DOHH2 (cell line): ENCODE results near the gene FABP3.

Experiments
- H3F3A ChIP-seq: fragments of 200-600 bp; sonication (generic), shearing (Covaris generic); 2 replicates; pipeline ENCODE4 v1.6.0; 2016; ENCODE audit warnings: antibody characterized with exemption, mild to moderate bottlenecking; ENCODE audit not compliant: control insufficient read depth, insufficient read depth
- H3K27ac ChIP-seq: fragments of 200-600 bp; sonication (generic); 2 replicates; pipeline ENCODE4 v1.5.1; 2014; ENCODE audit warnings: low read depth, mild to moderate bottlenecking, low read length, moderate library complexity
- H3K27me3 ChIP-seq: fragments of 200-600 bp; sonication (generic); 2 replicates; pipeline ENCODE4 v1.6.1; 2014; ENCODE audit warnings: mild to moderate bottlenecking, low read length, mixed read lengths; ENCODE audit not compliant: control insufficient read depth
- H3K36me3 ChIP-seq: fragments of 200-600 bp; sonication (generic); 2 replicates; pipeline ENCODE4 v1.6.1; 2014; ENCODE audit warnings: mild to moderate bottlenecking, low read length, moderate library complexity, mixed read lengths; ENCODE audit not compliant: control insufficient read depth
- H3K4me1 ChIP-seq: fragments of 200-600 bp; sonication (generic); 2 replicates; pipeline ENCODE4 v1.6.1; 2014; ENCODE audit warnings: mild to moderate bottlenecking, low read length, mixed read lengths; ENCODE audit not compliant: control insufficient read depth
- H3K4me2 ChIP-seq: fragments of 200-600 bp; sonication (generic); 2 replicates; pipeline ENCODE4 v1.6.0; 2014; ENCODE audit warnings: mild to moderate bottlenecking, low read length, moderate library complexity
- H3K4me3 ChIP-seq: fragments of 200-600 bp; sonication (generic); 2 replicates; pipeline ENCODE4 v1.5.1; 2014; ENCODE audit warnings: mild to moderate bottlenecking, low read length, mixed read lengths
- H3K79me2 ChIP-seq: fragments of 200-600 bp; sonication (generic); 2 replicates; pipeline ENCODE4 v1.6.1; 2014; ENCODE audit warnings: mild to moderate bottlenecking, low read length, mixed read lengths; ENCODE audit not compliant: control insufficient read depth
- H3K9me2 ChIP-seq: fragments of 200-600 bp; sonication (generic); replicated peaks from 2 replicates; pipeline ENCODE4 v1.6.1; 2014; ENCODE audit warnings: mild to moderate bottlenecking, low read length, mixed read lengths; ENCODE audit not compliant: control insufficient read depth
- H3K9me3 ChIP-seq: fragments of 200-600 bp; sonication (generic); 2 replicates; pipeline ENCODE4 v1.6.1; 2014; ENCODE audit warnings: antibody characterized with exemption, low read length, mixed read lengths; ENCODE audit not compliant: control insufficient read depth, insufficient read depth
- H4K20me1 ChIP-seq: fragments of 200-600 bp; sonication (generic); 2 replicates; pipeline ENCODE4 v1.6.0; 2014; ENCODE audit warnings: low read depth, mild to moderate bottlenecking, antibody characterized with exemption, low read length, moderate library complexity; ENCODE audit not compliant: control insufficient read depth, insufficient read depth
- EZH2phosphoT487 ChIP-seq: fragments of 200-600 bp; sonication (generic); IDR thresholded peaks from 2 replicates; pipeline ENCODE4 v1.6.1; 2017; ENCODE audit warnings: borderline replicate concordance, mild to moderate bottlenecking, antibody characterized with exemption, low read length, moderate library complexity, mixed read lengths
- TF ChIP-seq, protein P1 (sequence below): fragments of 200-600 bp; sonication (generic); IDR thresholded peaks from one replicate; pipeline ENCODE4 v1.5.1; 2014; ENCODE audit warnings: antibody characterized with exemption, mild to moderate bottlenecking, low read depth, low read length; ENCODE audit not compliant: poor library complexity, severe bottlenecking

The FABP3 gene

DNA sequence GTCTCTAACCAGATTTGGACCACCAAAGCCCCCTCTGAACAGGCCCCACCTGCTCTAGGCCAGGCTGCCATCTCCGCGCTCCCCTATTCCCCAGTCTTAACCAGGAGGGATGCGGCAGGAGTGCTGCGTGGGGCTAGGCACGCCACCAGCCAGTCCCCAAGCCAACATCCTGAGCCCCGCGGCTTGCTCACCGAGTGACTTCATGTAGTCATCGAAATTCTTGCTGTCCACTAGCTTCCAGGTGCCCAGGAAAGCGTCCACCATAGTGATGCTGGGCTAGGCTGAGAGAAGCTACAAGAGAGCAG, 173 bp downstream of the FABP3 start:
- TF ChIP-seq EZH2phosphoT487, result no peak
- TF ChIP-seq, protein P1, sequence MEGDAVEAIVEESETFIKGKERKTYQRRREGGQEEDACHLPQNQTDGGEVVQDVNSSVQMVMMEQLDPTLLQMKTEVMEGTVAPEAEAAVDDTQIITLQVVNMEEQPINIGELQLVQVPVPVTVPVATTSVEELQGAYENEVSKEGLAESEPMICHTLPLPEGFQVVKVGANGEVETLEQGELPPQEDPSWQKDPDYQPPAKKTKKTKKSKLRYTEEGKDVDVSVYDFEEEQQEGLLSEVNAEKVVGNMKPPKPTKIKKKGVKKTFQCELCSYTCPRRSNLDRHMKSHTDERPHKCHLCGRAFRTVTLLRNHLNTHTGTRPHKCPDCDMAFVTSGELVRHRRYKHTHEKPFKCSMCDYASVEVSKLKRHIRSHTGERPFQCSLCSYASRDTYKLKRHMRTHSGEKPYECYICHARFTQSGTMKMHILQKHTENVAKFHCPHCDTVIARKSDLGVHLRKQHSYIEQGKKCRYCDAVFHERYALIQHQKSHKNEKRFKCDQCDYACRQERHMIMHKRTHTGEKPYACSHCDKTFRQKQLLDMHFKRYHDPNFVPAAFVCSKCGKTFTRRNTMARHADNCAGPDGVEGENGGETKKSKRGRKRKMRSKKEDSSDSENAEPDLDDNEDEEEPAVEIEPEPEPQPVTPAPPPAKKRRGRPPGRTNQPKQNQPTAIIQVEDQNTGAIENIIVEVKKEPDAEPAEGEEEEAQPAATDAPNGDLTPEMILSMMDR, result no peak
- Histone ChIP-seq H3K4me1 (peaks cover 4% of the 10 kb centered on the region; the same call in 1 of the 2 replicates), H3K9me2 (no peaks in the 10 kb centered on the region), H3K79me2 (no peaks in the 10 kb centered on the region), H3K9me3 (no peaks in the 10 kb centered on the region), H4K20me1 (no peaks in the 10 kb centered on the region), H3K4me3 (no peak overlapping the region), H3K27ac (no peak overlapping the region), H3K36me3 (no peaks in the 10 kb centered on the region), H3F3A (no peaks in the 10 kb centered on the region), H3K4me2 (no peak overlapping the region), H3K27me3 (peaks cover 8% of the 10 kb centered on the region; the same call in 1 of the 2 replicates)

DNA sequence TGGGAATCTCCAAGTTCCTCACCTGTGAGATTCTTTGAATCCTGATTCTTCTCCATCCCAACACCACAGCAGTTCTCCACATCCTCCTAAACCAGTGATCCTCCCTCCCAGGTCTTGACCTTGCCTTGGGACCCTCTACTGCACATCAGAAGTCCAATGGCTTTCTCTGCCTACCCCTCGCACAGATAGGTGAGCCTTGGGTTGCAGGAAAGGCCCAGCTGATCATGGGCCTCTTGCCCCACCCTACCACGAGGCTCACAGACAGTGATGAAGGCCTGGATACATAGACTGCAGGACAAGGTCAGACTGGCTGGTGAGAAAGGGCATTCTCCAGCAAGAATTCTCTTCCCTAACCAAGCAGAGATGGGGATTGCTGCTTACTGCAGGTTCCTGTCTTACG, 825 bp downstream of the FABP3 start:
- H3K4me2 ChIP-seq, result no peak overlapping the region
- peaks cover 4% of the 10 kb centered on the region; the same call in 1 of the 2 replicates for H3K4me1 ChIP-seq
- peaks cover 5% of the 10 kb centered on the region; the same call in 1 of the 2 replicates for H3K27me3 ChIP-seq
- H3K9me3 ChIP-seq, result no peaks in the 10 kb centered on the region
- no peak overlapping the region for H3K4me3 ChIP-seq
- H3K27ac ChIP-seq, result no peak overlapping the region
- TF ChIP-seq, protein P1, result no peak
- TF ChIP-seq EZH2phosphoT487, result no peak
- no peaks in the 10 kb centered on the region for H4K20me1 ChIP-seq
- H3K79me2 ChIP-seq, result no peaks in the 10 kb centered on the region
- no peaks in the 10 kb centered on the region for H3K36me3 ChIP-seq
- H3K9me2 ChIP-seq, result no peaks in the 10 kb centered on the region
- no peaks in the 10 kb centered on the region for H3F3A ChIP-seq

DNA sequence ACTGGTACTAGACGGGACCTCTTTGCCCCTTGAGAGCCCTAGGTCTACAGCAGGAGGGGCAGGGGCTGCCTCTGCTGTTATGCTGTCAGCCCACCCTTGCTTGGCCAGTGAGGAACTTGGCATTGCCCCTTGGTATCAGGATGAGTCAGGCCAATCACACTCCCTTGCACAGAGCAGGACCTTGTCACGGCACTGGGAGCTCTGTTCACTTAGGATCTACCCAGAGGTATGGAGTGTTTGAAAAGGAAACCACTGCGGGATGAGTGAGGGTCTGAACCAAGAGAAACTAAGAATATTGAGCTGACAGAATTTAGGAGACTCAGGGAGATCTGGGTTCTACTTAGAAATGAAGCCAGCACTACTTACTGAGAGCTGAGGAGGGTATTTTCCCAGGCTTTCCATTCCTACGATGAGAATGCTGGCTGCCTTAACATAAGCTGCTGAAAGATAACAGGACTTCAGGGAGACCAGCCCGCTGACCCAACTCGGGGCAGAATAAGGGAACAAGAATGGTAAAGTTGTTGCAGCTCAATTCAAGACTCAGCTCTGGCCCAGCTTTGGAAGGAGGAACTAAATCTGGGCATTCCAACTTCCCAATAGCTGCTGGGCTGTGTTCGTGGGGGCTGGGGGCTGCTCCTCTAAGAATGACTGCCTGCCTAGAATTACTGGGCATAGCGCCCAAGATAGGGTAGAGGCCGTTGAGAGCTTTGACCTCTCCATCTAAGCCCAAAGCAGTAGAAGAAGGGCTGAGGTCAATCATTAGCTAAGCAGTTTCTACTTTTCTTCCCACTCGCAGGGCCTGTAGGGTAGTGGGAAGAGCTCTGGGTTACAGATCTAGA, 1.5 kb downstream of the FABP3 start:
- H3K9me3 ChIP-seq, result no peaks in the 10 kb centered on the region
- TF ChIP-seq, protein P1, result no peak
- no peak for TF ChIP-seq EZH2phosphoT487
- no peaks in the 10 kb centered on the region for H3K9me2 ChIP-seq
- H3K4me2 ChIP-seq, result no peak overlapping the region
- H3K36me3 ChIP-seq, result no peaks in the 10 kb centered on the region
- peaks cover 5% of the 10 kb centered on the region; the same call in 1 of the 2 replicates for H3K27me3 ChIP-seq
- H3K4me1 ChIP-seq, result peaks cover 4% of the 10 kb centered on the region; the same call in 1 of the 2 replicates
- H4K20me1 ChIP-seq, result no peaks in the 10 kb centered on the region
- H3F3A ChIP-seq, result no peaks in the 10 kb centered on the region
- no peaks in the 10 kb centered on the region for H3K79me2 ChIP-seq
- H3K4me3 ChIP-seq, result no peak overlapping the region
- no peak overlapping the region for H3K27ac ChIP-seq
